ENCODE results near the gene DCC. TPM values are rescaled to one million over a fixed set of nuclear protein-coding genes. Genes with fewer than 3 reads are reported as not detected.

The DCC gene
- total and polyA plus RNA-seq, 4 donors = 0.16 to 5.3 (median 2.5) TPM

GRCh38 chr18:52343138-52343537 is 3.1 kb downstream of the DCC start:
- no peaks in the 10 kb centered on the region for H3K36me3 ChIP-seq (ENCODE audit: control insufficient read depth in 4 of 4, insufficient read depth in 4 of 4, low read length in 4 of 4)
- no peak overlapping the region for H3K4me3 ChIP-seq
- peaks cover 0 to 4% (median 2%) of the 10 kb centered on the region in 4 donors for H3K9me3 ChIP-seq (ENCODE audit: control insufficient read depth in 4 of 4, insufficient read depth in 3 of 4, low read length in 3 of 4)
- ATAC-seq (ENCODE audit: insufficient read depth, low FRiP score) (no peak), DNase-seq (peak in 2 of 3 donors; percentile 39 to 50)
- 25 to 29% methylated on average over 2 of the region's 2 CpGs for WGBS, 2 donors
- TF ChIP-seq, protein P1, sequence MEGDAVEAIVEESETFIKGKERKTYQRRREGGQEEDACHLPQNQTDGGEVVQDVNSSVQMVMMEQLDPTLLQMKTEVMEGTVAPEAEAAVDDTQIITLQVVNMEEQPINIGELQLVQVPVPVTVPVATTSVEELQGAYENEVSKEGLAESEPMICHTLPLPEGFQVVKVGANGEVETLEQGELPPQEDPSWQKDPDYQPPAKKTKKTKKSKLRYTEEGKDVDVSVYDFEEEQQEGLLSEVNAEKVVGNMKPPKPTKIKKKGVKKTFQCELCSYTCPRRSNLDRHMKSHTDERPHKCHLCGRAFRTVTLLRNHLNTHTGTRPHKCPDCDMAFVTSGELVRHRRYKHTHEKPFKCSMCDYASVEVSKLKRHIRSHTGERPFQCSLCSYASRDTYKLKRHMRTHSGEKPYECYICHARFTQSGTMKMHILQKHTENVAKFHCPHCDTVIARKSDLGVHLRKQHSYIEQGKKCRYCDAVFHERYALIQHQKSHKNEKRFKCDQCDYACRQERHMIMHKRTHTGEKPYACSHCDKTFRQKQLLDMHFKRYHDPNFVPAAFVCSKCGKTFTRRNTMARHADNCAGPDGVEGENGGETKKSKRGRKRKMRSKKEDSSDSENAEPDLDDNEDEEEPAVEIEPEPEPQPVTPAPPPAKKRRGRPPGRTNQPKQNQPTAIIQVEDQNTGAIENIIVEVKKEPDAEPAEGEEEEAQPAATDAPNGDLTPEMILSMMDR (IDR thresholded peaks at IDR 0.05; ENCODE audit: control extremely low read depth, extremely low read depth) = no peak
- no peak overlapping the region for H3K27ac ChIP-seq (ENCODE audit: low read depth in 1 of 2, low read length in 1 of 2)
- peaks cover 0 to 30% (median 0%) of the 10 kb centered on the region in 5 donors for H3K4me1 ChIP-seq (ENCODE audit: control insufficient read depth in 5 of 5, insufficient read depth in 5 of 5, low read length in 5 of 5)
- H3K27me3 ChIP-seq (ENCODE audit: control insufficient read depth in 3 of 3, insufficient read depth in 3 of 3, low read length in 2 of 3) = peaks cover 7 to 60% (median 34%) of the 10 kb centered on the region in 3 donors
- H3K9ac ChIP-seq (ENCODE audit: insufficient read depth in 1 of 2, low read length in 2 of 2) = no peak overlapping the region

DNA sequence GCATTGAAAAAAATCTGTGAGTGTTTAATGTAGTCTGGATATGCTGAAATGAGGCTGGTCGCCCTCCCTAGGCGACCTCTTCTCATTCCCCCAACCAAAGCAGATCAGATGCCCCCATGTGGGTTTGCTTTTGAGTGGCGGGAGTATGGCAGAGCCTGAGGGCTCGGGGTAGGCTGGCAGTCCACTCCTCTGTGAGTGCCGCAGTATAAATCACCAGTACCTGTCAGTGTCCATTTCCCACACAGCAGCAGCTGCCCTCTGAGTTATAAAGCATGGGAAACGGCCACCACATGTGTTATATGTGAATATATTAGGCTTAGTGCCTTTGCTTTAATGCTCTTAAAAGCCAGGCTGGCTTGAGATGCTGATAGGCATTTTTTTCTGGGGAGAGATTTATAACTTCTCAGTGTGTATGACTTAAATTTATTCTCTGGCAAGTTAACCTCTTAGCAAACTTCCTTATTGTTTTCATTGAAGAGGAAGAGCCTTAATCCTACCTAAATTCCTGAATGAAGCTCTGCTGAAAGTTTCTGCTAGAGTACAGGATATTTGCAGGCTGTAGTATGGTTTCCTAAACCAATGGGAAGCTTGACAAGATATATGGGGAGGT is 3.8 kb downstream of the DCC start:
- TF ChIP-seq, protein P1 (IDR thresholded peaks at IDR 0.05; ENCODE audit: control extremely low read depth, extremely low read depth) = no peak
- Histone ChIP-seq H3K4me3 (no peak overlapping the region), H3K27me3 (ENCODE audit: control insufficient read depth in 3 of 3, insufficient read depth in 3 of 3, low read length in 2 of 3) (peaks cover 7 to 53% (median 33%) of the 10 kb centered on the region in 3 donors), H3K4me1 (ENCODE audit: control insufficient read depth in 5 of 5, insufficient read depth in 5 of 5, low read length in 5 of 5) (peaks cover 0 to 30% (median 0%) of the 10 kb centered on the region in 5 donors), H3K36me3 (ENCODE audit: control insufficient read depth in 4 of 4, insufficient read depth in 4 of 4, low read length in 4 of 4) (no peaks in the 10 kb centered on the region), H3K27ac (ENCODE audit: low read depth in 1 of 2, low read length in 1 of 2) (no peak overlapping the region), H3K9me3 (ENCODE audit: control insufficient read depth in 4 of 4, insufficient read depth in 3 of 4, low read length in 3 of 4) (peaks cover 0 to 4% (median under 1%) of the 10 kb centered on the region in 4 donors), H3K9ac (ENCODE audit: insufficient read depth in 1 of 2, low read length in 2 of 2) (no peak overlapping the region)
- ATAC-seq (ENCODE audit: insufficient read depth, low FRiP score) (no peak), DNase-seq (no peak)
- 56 to 58% methylated on average over 6 of the region's 6 CpGs for WGBS, 2 donors

DNA sequence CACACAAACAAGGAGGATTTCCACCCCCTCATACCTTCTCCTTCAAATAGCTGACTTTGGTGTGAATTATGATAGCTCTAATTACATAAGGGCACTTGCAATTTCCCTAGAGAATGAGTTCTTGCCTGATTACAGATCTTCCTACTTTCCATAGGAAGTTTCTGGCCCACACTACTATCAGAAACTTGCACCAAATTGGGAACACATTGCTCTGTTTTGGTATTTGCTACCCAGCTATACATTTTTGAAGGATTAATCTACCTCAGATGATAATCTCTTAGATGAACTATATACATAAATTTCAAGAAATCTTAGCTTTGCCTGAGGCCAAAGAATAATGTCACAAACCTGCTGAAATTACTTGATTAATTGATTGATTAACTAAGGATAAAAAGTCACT is 4.9 kb downstream of the DCC start:
- DNase-seq = no peak
- H3K4me1 ChIP-seq (ENCODE audit: control insufficient read depth in 5 of 5, insufficient read depth in 5 of 5, low read length in 5 of 5) = peaks cover 0 to 26% (median 0%) of the 10 kb centered on the region in 5 donors

More for the DNA sequence above, 4.9 kb downstream of the DCC start:
- Histone ChIP-seq H3K9me3 (ENCODE audit: control insufficient read depth in 4 of 4, insufficient read depth in 3 of 4, low read length in 3 of 4) (peaks cover 0 to 4% (median 0%) of the 10 kb centered on the region in 4 donors), H3K27ac (ENCODE audit: low read depth in 1 of 2, low read length in 1 of 2) (no peak overlapping the region), H3K9ac (ENCODE audit: insufficient read depth in 1 of 2, low read length in 2 of 2) (no peak overlapping the region), H3K4me3 (no peak overlapping the region), H3K36me3 (ENCODE audit: control insufficient read depth in 4 of 4, insufficient read depth in 4 of 4, low read length in 4 of 4) (no peaks in the 10 kb centered on the region), H3K27me3 (ENCODE audit: control insufficient read depth in 3 of 3, insufficient read depth in 3 of 3, low read length in 2 of 3) (peaks cover 7 to 44% (median 26%) of the 10 kb centered on the region in 3 donors)
- TF ChIP-seq, protein P1 (IDR thresholded peaks at IDR 0.05; ENCODE audit: control extremely low read depth, extremely low read depth) = no peak
- no peak for ATAC-seq (ENCODE audit: insufficient read depth, low FRiP score)

All from lung (tissue), 12 donors.